PFSK-1 (cell line): Measurements from ENCODE around the gene KRTAP9-2.

Experiments used
- POLR2AphosphoS5 ChIP-seq: IDR thresholded peaks from 2 replicates; pipeline ENCODE4 v1.6.1; 2012; ENCODE audit warnings: low read depth, mild to moderate bottlenecking, control low read depth, low read length, moderate library complexity
- REST ChIP-seq, 2 experiments: IDR thresholded peaks; 2 replicates each; pipeline versions ENCODE4 v1.6.1 to v1.8.0; 2011 to 2012; ENCODE audit warnings: low read depth in 2 of 2, low read length in 2 of 2, control low read depth in 1 of 2, inconsistent platforms in 1 of 2, mild to moderate bottlenecking in 1 of 2, moderate library complexity in 1 of 2; ENCODE audit not compliant: insufficient read depth in 1 of 2

GRCh38 chr17:41184480-41184961 lies 41.9 kb upstream of the KRTAP9-2 start, which contains the start of gene KRTAP4-1:
- TF ChIP-seq POLR2AphosphoS5 = no peak
- no peak for TF ChIP-seq REST (IDR thresholded peaks at IDR 0.05; ENCODE audit: insufficient read depth in 1 of 2, low read depth in 2 of 2, low read length in 2 of 2)
